CD4-positive, CD25-positive, alpha-beta regulatory T cell (primary cell): ENCODE results near the gene STBD1. TPM values are rescaled to one million over a fixed set of nuclear protein-coding genes. Genes with fewer than 3 reads are reported as not detected.

ENCODE experiments used
- ATAC-seq, 2 donors: fragments of 150-1000 bp; cut with Tn5 transposase; one replicate each; pipeline ENCODE4 v1.10.0; 2021; ENCODE audit warnings: low read depth in 2 of 2, moderate number of reproducible peaks in 2 of 2, moderate library complexity in 1 of 2
- DNase-seq, 3 donors: peaks; one replicate each; pipeline versions ENCODE4 v3.0.0 to v3.0.0-alpha.2; 2012 to 2022; ENCODE audit warnings: mixed read lengths in 1 of 3
- H3K27ac ChIP-seq: one replicate; pipeline ENCODE4 v1.7.0; 2013; ENCODE audit warnings: mild to moderate bottlenecking, low read length; ENCODE audit not compliant: insufficient read depth, poor library complexity, severe bottlenecking
- H3K27me3 ChIP-seq: one replicate; pipeline ENCODE4 v1.7.0; 2013; ENCODE audit warnings: low read length; ENCODE audit not compliant: control insufficient read depth, insufficient read depth
- H3K36me3 ChIP-seq: one replicate; pipeline ENCODE4 v1.7.0; 2013; ENCODE audit warnings: mild to moderate bottlenecking, low read length, moderate library complexity; ENCODE audit not compliant: control insufficient read depth, insufficient read depth
- H3K4me1 ChIP-seq: 2 replicates; pipeline ENCODE4 v1.7.0; 2013; ENCODE audit warnings: mild to moderate bottlenecking, low read length; ENCODE audit not compliant: insufficient read depth, control insufficient read depth, poor library complexity, severe bottlenecking
- H3K4me3 ChIP-seq: one replicate; pipeline ENCODE4 v1.7.0; 2013; ENCODE audit warnings: low read depth, mild to moderate bottlenecking, low read length, moderate library complexity
- H3K9me3 ChIP-seq, 2 experiments: 1 replicate in 1 of 2; 2 replicates in 1 of 2; pipeline ENCODE4 v1.7.0; 2013; ENCODE audit warnings: low read length in 2 of 2, mild to moderate bottlenecking in 1 of 2, moderate library complexity in 1 of 2; ENCODE audit not compliant: control insufficient read depth in 2 of 2
- H3K27ac Mint-ChIP-seq, 3 donors: one replicate each; pipeline ENCODE4 v1.8.0; 2020 to 2022; ENCODE audit warnings: mild to moderate bottlenecking in 3 of 3, mixed read lengths in 3 of 3, moderate library complexity in 2 of 3
- H3K27me3 Mint-ChIP-seq: one replicate; pipeline ENCODE4 v1.8.0; 2022; ENCODE audit warnings: mild to moderate bottlenecking, mixed read lengths
- H3K36me3 Mint-ChIP-seq: one replicate; pipeline ENCODE4 v1.8.0; 2020; ENCODE audit warnings: mixed read lengths
- H3K4me1 Mint-ChIP-seq, 4 donors: one replicate each; pipeline ENCODE4 v1.8.0; 2020 to 2022; ENCODE audit warnings: mixed read lengths in 4 of 4, mild to moderate bottlenecking in 1 of 4
- H3K4me3 Mint-ChIP-seq, 4 donors: one replicate each; pipeline ENCODE4 v1.8.0; 2020 to 2022; ENCODE audit warnings: mild to moderate bottlenecking in 4 of 4, mixed read lengths in 4 of 4, moderate library complexity in 3 of 4
- H3K9me3 Mint-ChIP-seq, 7 donors: one replicate each; pipeline ENCODE4 v1.8.0; 2020 to 2022; ENCODE audit warnings: mixed read lengths in 7 of 7, mild to moderate bottlenecking in 3 of 7, moderate library complexity in 2 of 7
- polyA plus RNA-seq, 4 donors: library from polyadenylated mRNA; unstranded; fragments of 300-500 nt; fragmentation: Illumina TruSeq; gene quantifications; one replicate each; pipeline ENCODE4 v1.2.3, GENCODE V29; 2021
- total RNA-seq: library from RNA; stranded (reverse); gene quantifications from one replicate; pipeline ENCODE4 v1.2.3, GENCODE V29; 2022

Gene STBD1
- total and polyA plus RNA-seq, 5 donors from 2014 or later: 0.17 to 1.5 (median 0.45) TPM

GRCh38 chr4:76301775-76302162 is 4.8 kb upstream of the STBD1 start:
- Histone ChIP-seq H3K4me3 (no peak overlapping the region), H3K27me3 (no peaks in the 10 kb centered on the region), H3K4me1 (peaks cover 26% of the 10 kb centered on the region), H3K27ac (no peak overlapping the region), H3K9me3 (peaks cover 10 to 14% of the 10 kb centered on the region in 2 experiments), H3K36me3 (no peaks in the 10 kb centered on the region)
- DNase-seq: no peak
- Mint-ChIP-seq H3K27ac (peak overlapping the region in 1 of 3 donors; percentile 15), H3K4me1 (peaks cover 11 to 39% (median 20%) of the 10 kb centered on the region in 4 donors), H3K36me3 (peaks cover 3% of the 10 kb centered on the region), H3K9me3 (peaks cover 1 to 20% (median 8%) of the 10 kb centered on the region in 7 donors), H3K4me3 (no peak overlapping the region), H3K27me3 (peaks cover 9% of the 10 kb centered on the region)
- ATAC-seq: no peak

DNA sequence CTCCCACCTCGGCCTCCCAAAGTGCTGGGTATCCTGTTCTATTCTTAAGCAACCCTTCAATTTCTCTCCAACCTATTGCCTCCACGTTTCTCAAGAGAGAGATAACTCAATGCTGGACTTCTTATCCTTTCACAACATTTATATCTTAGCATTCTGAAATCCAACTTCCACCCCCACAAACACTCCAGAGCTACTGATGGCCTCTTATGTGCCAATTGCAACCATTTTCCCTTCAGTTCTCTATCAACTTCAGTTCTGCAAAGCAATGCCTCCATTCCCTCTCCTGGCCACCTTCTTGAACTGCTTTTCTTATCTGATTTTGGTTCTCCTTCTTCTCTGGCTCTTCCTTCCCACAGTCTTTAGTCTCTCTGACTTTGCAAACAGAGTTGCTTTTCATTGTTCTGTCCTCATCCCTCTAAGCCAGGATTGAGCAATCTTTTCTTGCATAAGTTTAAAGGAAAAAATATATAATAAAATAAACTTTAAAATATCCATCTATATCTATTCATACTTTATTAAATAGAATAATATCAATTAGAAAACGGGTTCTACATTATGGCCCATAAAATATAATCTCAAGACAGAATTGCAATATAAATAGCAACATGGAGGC is 3.6 kb upstream of the STBD1 start:
- Histone ChIP-seq H3K4me3 (no peak overlapping the region), H3K36me3 (no peaks in the 10 kb centered on the region), H3K27ac (no peak overlapping the region), H3K9me3 (peaks cover 5 to 7% of the 10 kb centered on the region in 2 experiments), H3K4me1 (peaks cover 32% of the 10 kb centered on the region), H3K27me3 (no peaks in the 10 kb centered on the region)
- ATAC-seq (no peak), DNase-seq (no peak)
- Mint-ChIP-seq H3K36me3 (peaks cover 3% of the 10 kb centered on the region), H3K27me3 (peaks cover 14% of the 10 kb centered on the region), H3K27ac (no peak overlapping the region), H3K4me3 (no peak overlapping the region), H3K9me3 (peaks cover 1 to 10% (median 6%) of the 10 kb centered on the region in 7 donors), H3K4me1 (peaks cover 11 to 43% (median 22%) of the 10 kb centered on the region in 4 donors)

DNA sequence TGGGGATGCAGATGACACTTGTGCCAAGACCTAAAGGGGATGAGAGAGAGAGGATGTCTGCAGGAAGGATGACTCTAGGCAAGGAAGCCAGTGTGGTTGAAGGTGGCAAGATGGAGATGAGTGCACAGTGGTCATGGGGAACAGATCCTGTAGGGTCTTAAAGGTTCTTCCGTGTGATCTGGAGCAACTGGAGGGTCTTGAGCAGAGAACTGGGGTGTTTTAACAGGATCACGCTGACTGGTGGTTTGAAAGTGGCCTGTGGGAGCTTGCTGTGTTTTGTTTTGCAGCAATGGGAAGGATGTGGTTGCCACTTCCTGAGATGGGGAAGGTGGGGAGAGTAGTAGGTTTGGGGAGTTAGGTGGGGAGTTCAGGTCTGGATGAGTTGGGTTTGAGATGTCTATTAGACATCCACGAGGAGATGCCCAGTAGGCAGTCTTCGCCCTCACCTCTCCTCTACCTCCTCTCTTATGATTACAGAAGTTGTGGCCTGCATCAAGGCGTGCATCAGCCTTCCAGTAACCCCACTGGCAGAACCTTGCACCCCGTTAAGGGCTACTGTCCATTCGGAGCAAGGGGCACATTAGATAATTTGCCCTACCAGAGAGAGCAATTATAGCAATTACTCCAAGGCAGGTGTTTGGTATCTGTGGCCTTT is 1.4 kb upstream of the STBD1 start:
- DNase-seq: peak in 1 of 3 donors; percentile 27
- H3K27ac Mint-ChIP-seq: peak overlapping the region in 2 of 3 donors; percentile 48 to 72
- H3K9me3 ChIP-seq: no peaks in the 10 kb centered on the region
- no peaks in the 10 kb centered on the region for H3K36me3 Mint-ChIP-seq
- H3K9me3 Mint-ChIP-seq: peaks cover 0 to 5% (median 1%) of the 10 kb centered on the region in 7 donors
- H3K4me1 Mint-ChIP-seq: peaks cover 11 to 52% (median 22%) of the 10 kb centered on the region in 4 donors
- H3K27ac ChIP-seq: no peak overlapping the region
- no peak for ATAC-seq
- H3K4me3 Mint-ChIP-seq: peak overlapping the region; percentile 71 to 83 (median 78)
- H3K27me3 ChIP-seq: no peaks in the 10 kb centered on the region
- H3K27me3 Mint-ChIP-seq: peaks cover 23% of the 10 kb centered on the region
- peaks cover 32% of the 10 kb centered on the region for H3K4me1 ChIP-seq
- no peaks in the 10 kb centered on the region for H3K36me3 ChIP-seq
- H3K4me3 ChIP-seq: peak overlapping the region; percentile 61

DNA sequence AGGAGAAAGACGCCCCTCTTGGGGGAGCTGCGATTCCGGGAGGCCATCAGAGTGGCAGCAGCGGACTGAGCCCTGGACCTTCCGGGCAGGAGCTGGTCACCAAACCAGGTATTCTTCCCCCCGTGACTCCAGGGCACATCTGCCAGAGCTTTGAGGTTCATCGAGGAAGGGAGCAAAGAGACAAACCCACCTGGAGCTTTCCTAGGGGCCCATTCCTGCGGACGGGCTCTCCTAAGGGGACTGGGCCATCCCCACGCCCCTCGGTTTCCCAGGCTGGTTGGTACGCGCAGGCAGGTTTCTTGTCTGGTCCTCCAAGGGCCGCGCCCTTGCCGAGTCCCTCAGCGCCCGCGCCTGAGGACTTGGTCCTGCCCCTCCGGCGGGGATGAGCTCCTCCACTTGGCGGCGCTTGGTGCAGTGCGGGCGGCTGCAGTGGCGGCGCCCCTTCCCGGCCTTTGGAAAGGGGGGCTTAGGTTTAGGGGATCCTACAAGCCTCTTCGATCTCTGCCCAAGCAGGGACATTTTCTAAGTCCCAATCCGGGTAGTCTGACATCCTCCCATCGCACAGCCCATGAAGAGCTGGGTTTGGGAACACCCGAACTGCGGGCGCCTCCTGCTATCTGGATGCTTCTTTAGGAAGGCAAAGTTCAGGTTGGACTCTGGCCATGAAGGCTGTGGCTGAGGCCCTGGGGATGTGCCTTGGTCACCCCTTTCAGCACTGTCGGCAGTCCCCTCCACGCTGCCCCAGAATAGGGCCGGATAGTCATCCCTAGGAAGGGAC is 538 bp downstream of the STBD1 start:
- peak overlapping the region; percentile 75 to 86 (median 78) for H3K4me3 Mint-ChIP-seq
- no peak for ATAC-seq
- Histone ChIP-seq H3K4me1 (peaks cover 28% of the 10 kb centered on the region), H3K9me3 (no peaks in the 10 kb centered on the region), H3K36me3 (no peaks in the 10 kb centered on the region), H3K4me3 (peak overlapping the region; percentile 32), H3K27ac (no peak overlapping the region), H3K27me3 (no peaks in the 10 kb centered on the region)
- DNase-seq: peak in 1 of 3 donors; percentile 18
- H3K27ac Mint-ChIP-seq: no peak overlapping the region
- H3K9me3 Mint-ChIP-seq: peaks cover 0 to 2% (median 0%) of the 10 kb centered on the region in 7 donors
- peaks cover 0 to 40% (median 15%) of the 10 kb centered on the region in 4 donors for H3K4me1 Mint-ChIP-seq
- H3K36me3 Mint-ChIP-seq: no peaks in the 10 kb centered on the region
- H3K27me3 Mint-ChIP-seq: peaks cover 32% of the 10 kb centered on the region

DNA sequence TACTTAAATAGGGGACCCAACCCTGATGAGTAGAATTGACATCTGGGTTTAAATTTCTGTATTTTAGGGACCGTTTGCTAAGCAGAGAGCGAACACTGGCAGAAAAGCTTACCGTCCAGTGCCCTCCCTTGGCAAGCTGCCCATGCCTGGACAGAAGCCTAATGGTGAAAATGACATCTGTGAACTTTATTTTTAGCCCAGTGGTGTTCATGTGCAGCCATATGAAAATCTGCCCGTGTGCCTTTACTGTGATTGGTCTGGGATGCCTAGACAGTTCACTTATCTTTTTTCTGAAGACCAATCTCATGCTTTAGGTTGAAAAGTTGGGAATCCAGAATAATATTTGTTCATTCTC is 1.1 kb downstream of the STBD1 start:
- peaks cover 0 to 35% (median 15%) of the 10 kb centered on the region in 4 donors for H3K4me1 Mint-ChIP-seq
- H3K9me3 Mint-ChIP-seq: peaks cover 0 to 2% (median 0%) of the 10 kb centered on the region in 7 donors
- Histone ChIP-seq H3K27me3 (no peaks in the 10 kb centered on the region), H3K9me3 (no peaks in the 10 kb centered on the region), H3K4me3 (no peak overlapping the region), H3K4me1 (peaks cover 28% of the 10 kb centered on the region), H3K27ac (no peak overlapping the region), H3K36me3 (no peaks in the 10 kb centered on the region)
- DNase-seq (no peak), ATAC-seq (no peak)
- H3K27me3 Mint-ChIP-seq: peaks cover 33% of the 10 kb centered on the region
- peak overlapping the region in 3 of 4 donors; percentile 24 to 86 (median 75) for H3K4me3 Mint-ChIP-seq
- no peaks in the 10 kb centered on the region for H3K36me3 Mint-ChIP-seq
- H3K27ac Mint-ChIP-seq: no peak overlapping the region

DNA sequence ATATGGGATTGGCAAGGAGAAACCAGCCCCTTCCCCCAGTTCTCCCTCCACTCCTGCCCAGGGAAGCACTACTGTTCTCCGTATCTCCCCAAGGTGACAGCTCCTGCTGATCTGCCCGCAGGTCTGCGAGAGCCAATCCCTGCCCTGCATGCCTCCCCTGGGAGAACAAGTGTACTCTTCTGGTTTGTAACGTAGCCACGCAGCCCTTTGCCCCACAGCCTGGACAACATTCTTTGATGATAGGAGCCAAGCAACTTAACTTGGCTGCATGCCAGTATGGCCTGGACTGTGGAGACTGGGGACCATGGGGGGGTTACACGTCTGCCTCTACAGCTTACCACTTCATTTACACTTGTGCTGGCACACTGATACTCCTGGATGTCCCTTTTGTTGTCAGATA is 2.0 kb downstream of the STBD1 start:
- Mint-ChIP-seq H3K36me3 (no peaks in the 10 kb centered on the region), H3K27me3 (peaks cover 33% of the 10 kb centered on the region), H3K4me1 (peaks cover 0 to 26% (median 15%) of the 10 kb centered on the region in 4 donors), H3K9me3 (peaks cover 0 to 5% (median 0%) of the 10 kb centered on the region in 7 donors), H3K27ac (no peak overlapping the region), H3K4me3 (peak overlapping the region in 2 of 4 donors; percentile 42 to 77)
- Histone ChIP-seq H3K9me3 (no peaks in the 10 kb centered on the region), H3K27ac (no peak overlapping the region), H3K4me1 (peaks cover 28% of the 10 kb centered on the region), H3K36me3 (no peaks in the 10 kb centered on the region), H3K4me3 (no peak overlapping the region), H3K27me3 (no peaks in the 10 kb centered on the region)
- no peak for ATAC-seq
- DNase-seq: no peak

DNA sequence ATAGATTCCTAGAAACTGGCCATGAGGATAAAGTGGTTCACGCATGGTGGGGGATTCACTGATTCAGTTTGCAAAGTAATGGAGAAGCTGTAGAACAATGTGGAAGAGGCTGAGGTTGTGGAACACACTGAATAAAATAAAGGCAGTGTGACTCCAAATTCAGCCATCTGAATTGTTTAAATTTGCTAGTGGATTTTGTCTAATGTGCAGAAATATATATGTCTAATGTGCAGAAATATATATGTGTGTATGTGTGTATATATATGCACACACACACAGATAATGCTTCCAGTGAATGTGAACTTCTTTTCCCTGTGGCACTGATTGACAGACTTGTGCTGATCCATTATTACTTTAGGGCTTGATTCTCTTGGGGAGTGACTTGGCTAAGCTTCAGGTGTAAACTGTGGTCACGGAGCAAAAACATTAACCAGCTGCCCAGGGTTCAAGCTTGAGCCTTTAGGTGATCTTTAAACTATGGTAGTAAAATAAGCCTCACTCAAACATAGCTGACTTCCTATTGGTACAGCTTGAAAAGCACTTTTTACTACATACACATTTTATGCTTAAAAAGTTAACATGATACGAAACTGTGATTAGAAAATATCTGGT is 3.5 kb downstream of the STBD1 start:
- no peaks in the 10 kb centered on the region for H3K36me3 Mint-ChIP-seq
- Histone ChIP-seq H3K4me3 (no peak overlapping the region), H3K27me3 (no peaks in the 10 kb centered on the region), H3K9me3 (no peaks in the 10 kb centered on the region), H3K27ac (no peak overlapping the region), H3K4me1 (peaks cover 23% of the 10 kb centered on the region), H3K36me3 (no peaks in the 10 kb centered on the region)
- H3K27ac Mint-ChIP-seq: no peak overlapping the region
- H3K4me1 Mint-ChIP-seq: peaks cover 0 to 18% (median 10%) of the 10 kb centered on the region in 4 donors
- H3K27me3 Mint-ChIP-seq: peaks cover 28% of the 10 kb centered on the region
- H3K9me3 Mint-ChIP-seq: peaks cover 0 to 4% (median 0%) of the 10 kb centered on the region in 7 donors
- peak overlapping the region in 1 of 4 donors; percentile 7 for H3K4me3 Mint-ChIP-seq
- ATAC-seq: no peak
- DNase-seq: no peak
